ENCODE results near the gene CDK2. TPM values are rescaled to one million over a fixed set of nuclear protein-coding genes. Genes with fewer than 3 reads are reported as not detected.
A peak's percentile ranks its signal among the peaks of the same experiment; 100 is the strongest.

Gene CDK2
- total RNA-seq, 1 donor from 2014 or later: 43.0 TPM

DNA sequence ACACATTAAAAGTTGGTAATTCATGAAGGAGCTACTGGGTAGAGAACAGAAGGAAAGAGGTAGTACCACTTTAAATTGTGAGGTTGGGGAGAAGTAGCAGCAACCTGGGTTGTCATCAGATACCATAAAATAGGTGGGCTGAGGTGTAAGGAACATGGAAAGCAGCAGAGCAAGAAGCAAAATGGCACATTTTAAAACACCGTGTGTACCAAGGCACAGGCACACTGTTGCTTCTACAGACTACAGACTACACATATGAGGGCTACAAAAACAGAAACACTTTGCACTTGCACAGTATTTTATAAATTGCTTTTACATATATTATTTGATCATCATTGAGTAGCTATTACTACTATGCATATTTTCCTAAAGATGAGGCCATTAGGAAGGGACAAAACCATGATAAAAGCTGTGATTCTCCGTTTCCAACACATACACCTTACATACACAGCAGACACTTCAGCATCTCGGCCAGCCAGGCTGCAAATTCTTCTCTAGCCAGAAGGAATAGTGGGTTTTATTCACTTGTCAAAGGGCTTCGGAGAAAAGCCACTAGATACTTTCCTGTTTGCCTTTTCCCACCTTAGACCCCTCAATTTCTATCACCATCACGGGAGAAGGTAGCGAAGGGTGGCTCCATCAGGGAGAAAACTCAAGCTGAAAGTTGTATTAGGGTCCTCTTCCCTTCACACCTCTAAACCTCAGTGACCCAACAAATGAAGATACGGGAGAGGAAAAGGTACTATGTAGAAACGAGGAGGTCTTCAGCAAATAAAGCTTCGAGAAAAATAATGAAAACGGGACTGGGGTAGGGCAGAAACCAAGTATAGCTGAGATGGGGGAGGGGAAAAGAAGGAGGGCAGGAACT, 40.5 kb upstream of the CDK2 start:
- Mint-ChIP-seq H3K27me3 (ENCODE audit: unreplicated experiment) (peaks cover 10% of the 10 kb centered on the region), H3K36me3 (ENCODE audit: low read depth, unreplicated experiment) (peaks cover 21% of the 10 kb centered on the region), H3K9me3 (ENCODE audit: unreplicated experiment) (no peaks in the 10 kb centered on the region), H3K4me3 (ENCODE audit: unreplicated experiment) (peak overlapping the region; percentile 99), H3K4me1 (ENCODE audit: unreplicated experiment) (peaks cover 43% of the 10 kb centered on the region), H3K27ac (ENCODE audit: unreplicated experiment) (peak overlapping the region; percentile 84)
- no peak for DNase-seq (ENCODE audit: low spot score)
- TF ChIP-seq, protein P1, sequence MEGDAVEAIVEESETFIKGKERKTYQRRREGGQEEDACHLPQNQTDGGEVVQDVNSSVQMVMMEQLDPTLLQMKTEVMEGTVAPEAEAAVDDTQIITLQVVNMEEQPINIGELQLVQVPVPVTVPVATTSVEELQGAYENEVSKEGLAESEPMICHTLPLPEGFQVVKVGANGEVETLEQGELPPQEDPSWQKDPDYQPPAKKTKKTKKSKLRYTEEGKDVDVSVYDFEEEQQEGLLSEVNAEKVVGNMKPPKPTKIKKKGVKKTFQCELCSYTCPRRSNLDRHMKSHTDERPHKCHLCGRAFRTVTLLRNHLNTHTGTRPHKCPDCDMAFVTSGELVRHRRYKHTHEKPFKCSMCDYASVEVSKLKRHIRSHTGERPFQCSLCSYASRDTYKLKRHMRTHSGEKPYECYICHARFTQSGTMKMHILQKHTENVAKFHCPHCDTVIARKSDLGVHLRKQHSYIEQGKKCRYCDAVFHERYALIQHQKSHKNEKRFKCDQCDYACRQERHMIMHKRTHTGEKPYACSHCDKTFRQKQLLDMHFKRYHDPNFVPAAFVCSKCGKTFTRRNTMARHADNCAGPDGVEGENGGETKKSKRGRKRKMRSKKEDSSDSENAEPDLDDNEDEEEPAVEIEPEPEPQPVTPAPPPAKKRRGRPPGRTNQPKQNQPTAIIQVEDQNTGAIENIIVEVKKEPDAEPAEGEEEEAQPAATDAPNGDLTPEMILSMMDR (IDR thresholded peaks at IDR 0.05; ENCODE audit: unreplicated experiment): no peak

- TF ChIP-seq, protein P1 (IDR thresholded peaks at IDR 0.05; ENCODE audit: unreplicated experiment): peak; percentile 77
- Mint-ChIP-seq H3K4me3 (ENCODE audit: unreplicated experiment) (peak overlapping the region; percentile 99), H3K9me3 (ENCODE audit: unreplicated experiment) (no peaks in the 10 kb centered on the region), H3K4me1 (ENCODE audit: unreplicated experiment) (peaks cover 48% of the 10 kb centered on the region), H3K36me3 (ENCODE audit: low read depth, unreplicated experiment) (peaks cover 21% of the 10 kb centered on the region), H3K27ac (ENCODE audit: unreplicated experiment) (peak overlapping the region; percentile 91), H3K27me3 (ENCODE audit: unreplicated experiment) (peaks cover 10% of the 10 kb centered on the region)
- peak; percentile 85 for DNase-seq (ENCODE audit: low spot score)
These were observed 39.7 kb upstream of the CDK2 start for GRCh38 chr12:55926738-55927587.

DNA sequence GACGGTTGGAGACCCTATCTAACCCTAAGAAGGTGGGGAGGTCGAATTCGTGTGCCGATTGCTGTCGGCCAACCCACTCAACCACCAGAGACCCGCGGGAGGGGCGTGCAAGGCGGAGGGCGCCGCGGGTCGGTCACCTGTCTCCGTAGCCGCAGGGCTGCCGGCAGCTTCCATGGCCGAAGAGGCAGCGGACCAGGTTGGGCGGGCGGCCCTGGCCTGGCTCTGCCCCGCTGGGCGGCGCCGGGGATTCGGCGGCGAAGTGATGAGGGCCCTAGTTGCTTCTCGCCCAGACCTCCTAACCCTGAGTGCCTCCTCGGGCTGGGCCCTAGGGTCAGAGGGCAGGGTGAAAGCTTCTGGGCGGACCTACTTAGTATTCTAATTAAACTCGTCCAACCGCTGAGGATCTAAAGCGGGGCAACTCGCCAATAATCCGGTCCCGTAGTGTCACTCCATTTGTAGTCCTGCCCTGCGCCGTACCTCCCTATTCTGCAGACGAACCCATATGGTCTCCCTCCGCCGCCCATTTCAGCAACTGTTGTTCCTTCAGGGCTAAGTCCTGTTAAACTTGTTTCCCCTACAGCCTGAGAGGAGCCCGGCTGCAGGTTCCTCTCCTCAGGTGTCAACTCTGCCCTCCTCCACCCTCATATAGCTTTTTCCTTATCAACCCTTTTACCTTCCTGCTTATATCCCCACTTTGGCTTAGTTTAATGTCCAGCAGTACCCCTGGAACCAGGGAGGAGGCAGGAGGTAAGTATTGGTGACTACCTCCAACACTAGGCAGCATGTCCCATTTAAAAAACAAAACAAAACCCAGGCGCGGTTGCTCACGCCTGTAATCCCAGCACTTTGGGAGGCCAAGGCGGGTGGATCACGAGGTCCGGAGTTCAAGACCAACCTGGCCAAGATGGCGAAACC, 38.8 kb upstream of the CDK2 start, which contains the start of gene PYM1:
Gene PYM1, minus strand, starts transcription at position 307 of the 915 bp plus-strand sequence. Its CDS starts 133 bp downstream, at position 174.
- Mint-ChIP-seq H3K36me3 (ENCODE audit: low read depth, unreplicated experiment) (peaks cover 17% of the 10 kb centered on the region), H3K9me3 (ENCODE audit: unreplicated experiment) (no peaks in the 10 kb centered on the region), H3K4me3 (ENCODE audit: unreplicated experiment) (peak within 1 kb of the TSS; percentile 99), H3K27me3 (ENCODE audit: unreplicated experiment) (peaks cover 15% of the 10 kb centered on the region), H3K27ac (ENCODE audit: unreplicated experiment) (peak within 1 kb of the TSS; percentile 91), H3K4me1 (ENCODE audit: unreplicated experiment) (peaks cover 53% of the 10 kb centered on the region)
- peak; percentile 67 for DNase-seq (ENCODE audit: low spot score)
- TF ChIP-seq, protein P1 (IDR thresholded peaks at IDR 0.05; ENCODE audit: unreplicated experiment): no peak

DNA sequence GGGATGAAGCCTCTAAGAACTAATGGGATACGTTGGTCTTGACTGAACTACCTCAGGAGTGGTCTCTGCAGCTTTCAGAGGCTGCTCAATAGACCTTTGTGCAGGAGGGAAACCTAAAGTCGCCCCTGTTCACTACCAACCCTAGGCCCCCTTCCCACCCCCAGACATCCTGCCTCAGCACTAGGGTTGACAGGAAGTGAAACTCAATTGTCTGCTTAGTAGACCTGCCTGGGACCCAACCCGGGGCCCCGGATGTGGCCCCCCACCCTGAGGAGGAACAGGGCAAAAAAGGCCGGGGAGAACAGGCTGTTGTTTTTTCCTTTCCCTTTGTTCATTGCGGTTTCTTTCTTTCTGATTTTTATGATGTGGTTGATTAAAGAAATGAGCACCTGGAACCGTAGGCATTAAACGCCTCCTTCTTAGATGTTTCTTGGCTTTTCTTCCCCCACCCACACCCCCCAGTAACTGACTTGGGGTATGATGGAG, 37.3 kb upstream of the CDK2 start:
- H3K36me3 Mint-ChIP-seq (ENCODE audit: low read depth, unreplicated experiment): peaks cover 17% of the 10 kb centered on the region
- TF ChIP-seq, protein P1 (IDR thresholded peaks at IDR 0.05; ENCODE audit: unreplicated experiment): no peak
- peak overlapping the region; percentile 69 for H3K4me3 Mint-ChIP-seq (ENCODE audit: unreplicated experiment)
- H3K9me3 Mint-ChIP-seq (ENCODE audit: unreplicated experiment): no peaks in the 10 kb centered on the region
- H3K4me1 Mint-ChIP-seq (ENCODE audit: unreplicated experiment): peaks cover 53% of the 10 kb centered on the region
- no peak for DNase-seq (ENCODE audit: low spot score)
- peaks cover 15% of the 10 kb centered on the region for H3K27me3 Mint-ChIP-seq (ENCODE audit: unreplicated experiment)
- peak overlapping the region; percentile 74 for H3K27ac Mint-ChIP-seq (ENCODE audit: unreplicated experiment)
